Measurements from ENCODE around the gene ENOSF1. TPM values are rescaled to one million over a fixed set of nuclear protein-coding genes. Genes with fewer than 3 reads are reported as not detected.
A peak's percentile ranks its signal among the peaks of the same experiment; 100 is the strongest.

Gene ENOSF1
- total RNA-seq, 1 donor from 2014 or later, result 96.2 TPM

- H3K27me3 ChIP-seq, result no peaks in the 10 kb centered on the region
- ATAC-seq (peak; percentile 1), DNase-seq (no peak)
- peak overlapping the region; percentile 91 for H3K27ac ChIP-seq
- intact Hi-C loops (cut with DNase I), result no loop called here
- H3K9me3 ChIP-seq, result no peaks in the 10 kb centered on the region
- peaks cover 18% of the 10 kb centered on the region for H3K4me1 ChIP-seq
- peaks cover 3% of the 10 kb centered on the region for H3K36me3 ChIP-seq
- peak overlapping the region; percentile 75 for H3K4me3 ChIP-seq
- no peak for TF ChIP-seq CTCF (IDR thresholded peaks at IDR 0.05)
Measured at GRCh38 chr18:711310-711656, 1.1 kb downstream of the ENOSF1 start.

- TF ChIP-seq CTCF (IDR thresholded peaks at IDR 0.05), result no peak
- Histone ChIP-seq H3K36me3 (peaks cover 9% of the 10 kb centered on the region), H3K4me3 (peak overlapping the region; percentile 75), H3K9me3 (no peaks in the 10 kb centered on the region), H3K27ac (peak overlapping the region; percentile 91), H3K4me1 (peaks cover 18% of the 10 kb centered on the region), H3K27me3 (no peaks in the 10 kb centered on the region)
- DNase-seq (no peak), ATAC-seq (no peak)
- intact Hi-C loops (cut with DNase I), result no loop called here
Measured at GRCh38 chr18:710418-711300, 1.8 kb downstream of the ENOSF1 start.

- Histone ChIP-seq H3K4me1 (peaks cover 18% of the 10 kb centered on the region), H3K36me3 (peaks cover 17% of the 10 kb centered on the region), H3K4me3 (no peak overlapping the region), H3K27me3 (no peaks in the 10 kb centered on the region), H3K27ac (no peak overlapping the region), H3K9me3 (no peaks in the 10 kb centered on the region)
- no peak for ATAC-seq
- no peak for TF ChIP-seq CTCF (IDR thresholded peaks at IDR 0.05)
- no peak for DNase-seq
- intact Hi-C loops (cut with DNase I), result no loop called here
Measured at GRCh38 chr18:709771-710170, 2.7 kb downstream of the ENOSF1 start.

GRCh38 chr18:708096-708495 is 4.3 kb downstream of the ENOSF1 start:
- intact Hi-C loops (cut with DNase I), result no loop called here
- H3K27me3 ChIP-seq, result no peaks in the 10 kb centered on the region
- peaks cover 18% of the 10 kb centered on the region for H3K4me1 ChIP-seq
- H3K4me3 ChIP-seq, result no peak overlapping the region
- no peak overlapping the region for H3K27ac ChIP-seq
- H3K36me3 ChIP-seq, result peaks cover 22% of the 10 kb centered on the region
- ATAC-seq (no peak), DNase-seq (no peak)
- TF ChIP-seq CTCF (IDR thresholded peaks at IDR 0.05), result no peak
- no peaks in the 10 kb centered on the region for H3K9me3 ChIP-seq

GRCh38 chr18:706405-706804 is 6.0 kb downstream of the ENOSF1 start:
- ATAC-seq (no peak), DNase-seq (no peak)
- no peak for TF ChIP-seq CTCF (IDR thresholded peaks at IDR 0.05)
- Histone ChIP-seq H3K27ac (no peak overlapping the region), H3K27me3 (no peaks in the 10 kb centered on the region), H3K36me3 (peaks cover 22% of the 10 kb centered on the region), H3K4me1 (peaks cover 16% of the 10 kb centered on the region), H3K4me3 (no peak overlapping the region), H3K9me3 (no peaks in the 10 kb centered on the region)
- intact Hi-C loops (cut with DNase I), result no loop called here

Measured in upper lobe of right lung (tissue), 1 donor.